ENCODE results near the gene PFDN4.
"Not testable (repeated sequence)": the region's sequence is repeated elsewhere in the genome, so short reads cannot be mapped to it uniquely, and the experiment has no call there.

Gene PFDN4

DNA sequence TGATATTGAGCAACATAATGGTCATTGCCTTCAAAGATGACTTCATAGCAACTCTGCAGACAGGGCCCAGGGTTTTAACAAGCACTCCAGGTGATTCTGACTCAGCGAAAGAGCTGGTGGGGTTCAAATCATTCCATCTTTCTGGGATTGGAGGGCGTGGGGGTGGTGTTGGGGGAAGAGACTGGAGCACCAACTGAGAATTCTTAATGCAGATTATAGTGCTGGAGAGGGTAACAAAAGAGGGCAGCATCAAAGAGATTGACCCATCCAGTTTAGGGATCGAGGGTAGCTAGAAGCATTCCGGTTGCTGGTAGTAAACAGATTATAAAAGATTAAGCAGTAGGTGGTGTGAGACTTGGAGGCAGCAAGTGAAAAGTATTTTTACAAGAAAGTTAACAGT is 15.9 kb downstream of the PFDN4 start:
- DNase-seq (ENCODE audit: low read depth, low spot score) = no peak

GRCh38 chr20:54224642-54225041 is 16.8 kb downstream of the PFDN4 start:
- DNase-seq (ENCODE audit: low read depth, low spot score) = not testable (repeated sequence)

DNA sequence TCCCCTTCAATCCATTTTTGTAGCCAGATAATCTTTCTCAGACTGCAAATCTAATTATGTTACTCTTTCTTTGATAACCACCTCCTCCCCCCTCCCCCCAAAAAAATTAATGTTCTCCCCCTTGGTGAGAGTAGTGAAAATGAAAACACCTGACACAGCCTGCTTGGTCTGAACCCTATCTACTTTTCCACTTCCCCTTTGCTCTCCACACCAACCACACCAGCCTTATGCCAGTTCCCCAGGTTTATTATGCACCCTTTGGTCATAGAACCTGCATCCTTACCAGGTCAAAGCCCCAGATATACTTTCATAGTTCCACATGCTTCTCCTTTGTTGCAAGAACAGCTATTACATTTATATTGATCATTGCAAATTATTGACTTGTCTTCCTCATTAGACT is 19.4 kb downstream of the PFDN4 start:
- DNase-seq (ENCODE audit: low read depth, low spot score) = no peak

DNA sequence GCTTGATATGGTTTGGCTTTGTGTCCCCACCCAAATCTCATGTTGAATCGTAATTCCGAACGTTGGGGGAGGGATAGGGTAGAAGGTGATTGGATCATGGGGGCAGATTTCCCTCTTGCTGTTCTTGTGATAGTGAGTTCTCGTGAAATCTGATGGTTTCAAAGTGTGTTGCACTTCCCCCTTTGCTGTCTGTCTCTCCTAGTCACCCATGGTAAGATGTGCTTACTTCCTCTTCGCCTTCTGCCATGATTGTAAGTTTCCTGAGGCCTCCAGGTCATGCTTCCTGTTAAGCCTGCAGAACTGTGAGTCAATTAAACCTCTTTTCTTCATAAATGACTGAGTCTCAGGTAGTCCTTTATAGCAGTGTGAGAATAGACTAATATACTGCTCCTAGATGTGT is 19.9 kb downstream of the PFDN4 start:
- DNase-seq (ENCODE audit: low read depth, low spot score) = no peak

GRCh38 chr20:54228841-54229240 is 21.0 kb downstream of the PFDN4 start:
- DNase-seq (ENCODE audit: low read depth, low spot score) = no peak

DNA sequence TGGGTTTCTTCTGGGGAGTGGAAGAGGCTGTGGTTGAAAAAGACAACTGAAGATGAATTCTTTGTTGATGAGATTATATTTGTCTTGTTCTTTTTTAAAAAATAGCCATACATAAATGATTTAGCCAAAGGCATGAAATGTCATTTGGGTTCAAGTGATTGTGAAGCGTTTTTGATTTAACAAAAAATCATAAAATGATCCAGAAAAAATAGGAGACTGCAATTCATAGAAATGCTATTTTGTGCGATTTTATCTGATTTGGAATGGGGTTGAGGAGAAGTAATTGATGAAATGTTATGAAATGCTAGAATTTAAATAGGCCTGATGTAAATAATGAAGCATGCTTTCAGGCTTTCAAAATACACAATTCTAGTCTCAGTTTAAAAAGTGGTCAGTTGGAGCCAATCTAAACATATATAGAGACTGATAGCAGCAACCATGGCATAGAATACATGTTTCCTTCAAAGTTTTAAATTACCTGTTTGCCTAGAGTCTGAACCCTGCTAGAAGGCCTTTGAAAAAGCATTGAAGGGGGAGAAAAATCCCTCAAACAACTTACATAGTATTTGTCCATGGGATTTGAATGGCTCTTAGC is 21.8 kb downstream of the PFDN4 start:
- DNase-seq (ENCODE audit: low read depth, low spot score) = no peak

- DNase-seq (ENCODE audit: low read depth, low spot score) = no peak
Observed at GRCh38 chr20:54231036-54231435, 23.1 kb downstream of the PFDN4 start.

- no peak for DNase-seq (ENCODE audit: low read depth, low spot score)
Observed at GRCh38 chr20:54234991-54235390, 27.1 kb downstream of the PFDN4 start.

- no peak for DNase-seq (ENCODE audit: low read depth, low spot score)
Observed at GRCh38 chr20:54237116-54237943, 29.4 kb downstream of the PFDN4 start.

DNA sequence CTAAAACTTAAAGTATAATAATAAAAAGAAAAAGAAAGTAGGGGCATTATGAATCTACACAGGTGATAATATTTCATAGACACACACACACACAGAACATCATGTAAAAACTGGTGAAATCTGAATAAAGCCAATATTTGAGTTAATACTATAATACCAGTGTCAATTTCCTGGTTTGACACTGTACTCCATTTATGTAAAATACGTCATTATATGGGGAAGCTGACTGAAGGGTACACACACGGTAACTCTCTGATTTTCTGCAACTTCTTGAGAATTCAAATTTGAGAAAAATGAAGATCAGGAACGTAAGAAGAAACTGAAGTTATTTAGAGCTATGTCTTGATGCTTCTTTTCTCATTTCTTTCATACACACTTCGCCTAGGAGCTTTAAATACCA is 36.2 kb downstream of the PFDN4 start:
- DNase-seq (ENCODE audit: low read depth, low spot score) = no peak

DNA sequence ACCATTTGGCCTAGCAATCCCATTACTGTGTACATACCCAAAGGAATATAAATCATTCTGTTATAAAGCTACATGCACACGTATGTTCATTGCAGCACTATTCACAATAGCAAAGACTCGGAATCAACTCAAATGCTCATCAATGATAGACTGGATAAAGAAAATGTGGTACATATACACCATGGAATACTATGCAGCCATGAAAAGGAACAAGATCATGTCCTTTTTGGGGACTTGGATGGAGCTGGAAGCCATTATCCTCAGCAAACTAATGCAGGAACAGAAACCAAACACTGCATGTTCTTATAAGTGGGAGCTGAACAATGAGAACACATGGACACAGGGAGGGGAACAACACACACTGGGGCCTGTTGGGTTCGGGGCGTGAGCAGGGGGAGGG is 40.8 kb downstream of the PFDN4 start:
- DNase-seq (ENCODE audit: low read depth, low spot score) = not testable (repeated sequence)

- DNase-seq (ENCODE audit: low read depth, low spot score) = no peak
Observed at GRCh38 chr20:54250691-54251090, 42.8 kb downstream of the PFDN4 start.

GRCh38 chr20:54251096-54251495 is 43.2 kb downstream of the PFDN4 start:
- no peak for DNase-seq (ENCODE audit: low read depth, low spot score)

DNA sequence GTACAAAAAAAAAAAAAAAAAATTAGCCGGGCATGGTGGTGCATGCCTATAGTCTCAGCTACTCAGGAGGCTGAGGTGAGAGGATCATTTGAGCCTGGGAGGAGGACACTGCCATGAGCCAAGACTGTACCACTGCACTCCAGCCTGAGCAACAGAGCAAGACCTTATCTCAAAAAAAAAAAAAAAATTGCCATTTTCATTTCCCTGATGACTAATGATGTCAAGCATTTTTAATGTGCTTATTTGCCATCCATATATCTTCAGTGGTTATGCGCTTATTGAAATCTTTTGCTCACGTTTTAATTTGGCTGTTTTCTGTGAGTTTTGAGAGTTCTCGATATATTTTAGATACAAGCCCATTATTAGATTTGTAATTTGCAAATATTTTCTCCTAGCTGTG is 46.7 kb downstream of the PFDN4 start:
- no peak for DNase-seq (ENCODE audit: low read depth, low spot score)

GRCh38 chr20:54255157-54255556 is 47.3 kb downstream of the PFDN4 start:
- DNase-seq (ENCODE audit: low read depth, low spot score) = no peak

DNA sequence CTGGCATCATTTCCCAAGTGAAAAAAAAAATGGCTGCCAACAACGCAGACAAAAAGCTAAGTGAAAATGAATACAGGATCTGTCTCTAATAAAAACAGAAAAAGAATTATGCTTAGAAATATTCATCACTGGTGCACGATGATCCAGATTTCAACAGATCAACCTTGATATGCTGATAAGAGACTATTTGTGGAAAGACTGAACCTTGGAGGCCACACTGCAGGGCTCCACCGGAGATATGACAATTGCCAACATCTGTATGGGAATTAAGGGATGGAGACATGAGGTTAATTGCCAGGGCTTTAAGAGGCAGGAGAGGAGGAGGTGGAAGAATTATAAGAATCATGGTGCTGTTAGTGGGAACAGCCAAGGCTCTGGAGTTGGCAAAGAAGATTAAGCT is 48.3 kb downstream of the PFDN4 start:
- DNase-seq (ENCODE audit: low read depth, low spot score) = no peak

DNA sequence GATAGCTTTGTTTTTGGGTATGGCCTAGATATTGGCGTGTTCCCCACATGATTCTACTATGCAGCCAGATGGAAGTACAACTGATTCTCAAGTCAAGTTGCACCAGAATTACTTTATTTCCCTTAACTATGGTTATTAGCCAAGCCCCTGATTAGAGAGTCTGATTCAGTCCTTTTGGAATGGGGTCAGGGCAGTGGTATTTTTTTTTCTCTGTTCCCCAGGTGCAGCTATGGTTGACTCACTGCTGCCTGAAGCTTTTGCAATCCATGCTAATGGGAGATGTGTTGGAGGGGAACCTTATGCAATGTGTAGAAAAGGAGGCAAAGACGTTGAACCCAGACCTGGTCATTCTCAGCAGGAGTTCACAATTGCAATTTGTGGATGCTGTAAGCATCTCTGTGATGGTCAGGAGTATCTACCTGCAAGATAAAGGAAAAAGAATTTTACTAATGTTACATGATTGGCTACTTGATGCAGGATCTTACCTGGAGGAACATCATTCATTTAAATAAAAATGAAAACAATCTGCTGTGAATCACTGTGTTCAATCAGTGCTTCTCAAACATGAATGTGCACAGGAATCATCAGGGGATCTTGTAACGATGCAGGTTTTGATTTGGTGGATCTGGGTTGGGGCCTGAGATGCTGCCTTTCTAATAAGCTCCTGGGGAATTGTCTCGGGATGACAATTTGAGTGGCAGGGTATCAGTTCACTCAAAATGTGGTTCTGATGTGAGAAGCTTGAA is 49.4 kb downstream of the PFDN4 start:
- DNase-seq (ENCODE audit: low read depth, low spot score) = no peak

DNA sequence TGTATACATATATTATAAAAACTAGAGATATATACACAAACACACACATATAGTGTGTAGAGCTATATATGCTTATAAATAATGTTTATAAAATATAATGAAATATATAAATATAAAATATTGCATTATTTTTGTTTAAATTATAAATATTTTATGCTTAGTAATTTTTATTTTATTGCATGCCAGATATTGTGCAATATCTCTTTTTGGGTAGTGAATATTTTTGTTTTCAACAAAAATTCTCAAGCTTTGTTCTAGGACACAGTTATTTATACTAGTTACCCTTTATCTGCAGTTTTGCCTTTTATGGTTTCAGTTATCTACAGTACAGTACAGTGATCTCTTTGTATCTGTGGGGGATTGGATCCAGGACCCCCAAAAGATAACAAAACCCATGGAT is 52.2 kb downstream of the PFDN4 start:
- DNase-seq (ENCODE audit: low read depth, low spot score) = no peak

DNA sequence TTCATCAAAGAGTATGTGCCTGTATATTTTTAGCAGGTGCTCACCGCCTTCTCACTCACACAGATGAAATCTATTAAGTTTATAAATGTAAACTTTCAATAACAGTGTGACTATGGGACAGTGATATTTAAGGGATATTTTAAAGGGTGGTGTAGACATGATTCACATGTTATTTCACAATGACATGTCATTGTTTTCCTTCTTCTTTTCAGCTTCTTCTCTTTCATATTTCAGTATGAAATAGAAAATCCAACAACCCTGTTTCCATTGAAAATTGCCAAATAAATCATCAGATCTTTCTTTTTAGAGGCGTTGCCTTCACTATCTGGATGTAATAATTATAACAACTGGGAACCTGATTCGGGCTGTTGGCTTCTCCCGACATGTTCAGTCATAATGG is 54.8 kb downstream of the PFDN4 start:
- no peak for DNase-seq (ENCODE audit: low read depth, low spot score)

DNA sequence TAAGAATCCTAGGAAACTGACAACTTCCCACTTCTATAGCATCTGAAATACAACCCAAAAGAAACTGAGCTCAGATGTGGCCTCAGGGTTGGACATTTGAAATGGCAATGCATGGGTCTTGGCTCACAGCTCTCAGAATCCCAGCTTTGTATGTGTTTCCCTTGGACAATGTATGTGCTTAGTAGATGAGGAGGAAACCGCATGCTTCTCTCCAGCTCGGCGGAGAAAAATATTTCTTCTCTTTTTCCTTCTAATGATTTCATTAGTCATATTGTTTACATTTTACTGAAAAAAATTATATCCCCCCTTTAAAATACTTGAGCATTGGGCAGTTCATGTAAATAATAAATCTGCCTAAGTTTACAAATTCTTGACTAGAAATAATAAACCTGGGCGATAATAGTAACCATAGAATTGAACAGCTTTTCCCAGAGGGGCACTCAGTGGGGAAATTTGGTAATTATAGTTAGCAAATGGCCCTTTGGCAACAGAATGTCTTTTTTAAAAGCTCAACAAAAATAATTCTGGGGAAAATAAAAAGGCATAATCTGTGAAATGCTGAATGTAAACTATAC is 55.3 kb downstream of the PFDN4 start:
- no peak for DNase-seq (ENCODE audit: low read depth, low spot score)

DNA sequence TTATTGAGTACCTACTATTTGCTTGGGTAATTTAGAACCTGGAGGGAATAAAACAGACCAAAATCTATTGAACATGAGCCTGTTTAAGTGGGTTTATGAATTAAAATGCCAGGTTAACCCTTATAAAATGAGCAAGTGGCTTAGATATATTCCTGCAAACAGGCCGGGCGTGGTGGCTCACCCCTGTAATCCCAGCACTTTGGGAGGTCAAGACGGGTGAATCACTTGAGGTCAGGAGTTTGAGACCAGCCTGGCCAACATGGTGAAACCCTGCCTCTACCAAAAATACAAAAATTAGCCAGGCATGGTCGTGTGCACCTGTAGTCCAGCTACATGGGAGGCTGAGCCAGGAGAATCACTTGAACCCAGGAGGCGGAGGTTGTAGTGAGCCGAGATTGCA is 57.9 kb downstream of the PFDN4 start:
- not testable (repeated sequence) for DNase-seq (ENCODE audit: low read depth, low spot score)

GRCh38 chr20:54266844-54267243 is 59.0 kb downstream of the PFDN4 start:
- no peak for DNase-seq (ENCODE audit: low read depth, low spot score)
